ENCODE data around the gene DMWD.
A peak's percentile ranks its signal among the peaks of the same experiment; 100 is the strongest.

DMWD gene

DNA sequence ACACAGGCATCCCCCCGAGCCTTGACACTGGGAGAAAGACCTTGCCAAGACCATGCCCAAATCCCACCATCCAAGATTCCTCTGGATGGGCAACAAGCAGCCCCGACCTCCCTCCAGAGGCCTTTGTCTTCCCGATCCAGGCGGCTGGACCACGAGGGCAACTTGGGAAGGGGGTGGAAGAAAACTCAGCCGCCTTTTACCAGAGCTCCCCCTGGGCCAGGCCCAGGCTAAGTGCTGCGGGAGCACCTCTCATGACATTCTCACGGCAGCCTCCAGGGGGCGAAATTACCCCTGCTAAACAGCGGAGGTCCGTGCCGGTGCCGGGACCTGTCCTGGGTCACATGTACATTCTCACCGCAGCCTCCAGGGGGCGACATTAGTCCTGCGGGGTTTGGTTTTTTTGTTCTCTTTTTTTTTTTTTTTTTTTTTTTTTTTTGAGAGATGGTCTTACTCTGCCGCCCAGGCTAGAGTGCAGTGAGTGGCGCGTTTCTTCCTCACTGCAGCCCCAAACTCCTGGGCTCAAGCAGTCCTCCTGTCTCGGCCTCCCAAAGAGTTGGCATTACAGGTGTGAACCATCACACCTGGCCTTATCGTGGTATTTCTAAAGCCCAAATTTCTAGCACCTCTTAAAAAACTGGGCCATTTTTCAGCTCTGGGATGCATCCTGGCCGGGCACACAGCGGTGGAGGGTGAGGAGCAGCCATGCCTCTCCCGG lies 24.5 kb upstream of the DMWD start:
- Histone ChIP-seq H3K4me1 (ENCODE audit: insufficient read depth, low read length) (peaks cover 6% of the 10 kb centered on the region), H3K4me2 (ENCODE audit: insufficient read depth, low read length) (no peak overlapping the region; the same call in 1 of the 2 replicates), H4K20me1 (ENCODE audit: insufficient read depth, low read length) (peaks cover 12% of the 10 kb centered on the region), H3K4me3 (ENCODE audit: low read depth in 1 of 2, low read length in 2 of 2) (no peak overlapping the region), H3K9me3 (ENCODE audit: insufficient read depth, low read length, severe bottlenecking) (no peaks in the 10 kb centered on the region), H3K27ac (ENCODE audit: low read length) (no peak overlapping the region), H3K36me3 (ENCODE audit: insufficient read depth, low read length) (peaks cover 54% of the 10 kb centered on the region), H3K9ac (ENCODE audit: low read depth, low read length) (no peak overlapping the region), H2AFZ (ENCODE audit: low read depth, low read length) (no peak overlapping the region), H3K79me2 (ENCODE audit: insufficient read depth, low read length) (no peaks in the 10 kb centered on the region), H3K27me3 (ENCODE audit: insufficient read depth, low read length, poor library complexity) (no peaks in the 10 kb centered on the region)
- no peak for TF ChIP-seq EZH2 (IDR thresholded peaks at IDR 0.05; ENCODE audit: borderline replicate concordance, low read depth, low read length, severe bottlenecking)
- TF ChIP-seq, protein P1, sequence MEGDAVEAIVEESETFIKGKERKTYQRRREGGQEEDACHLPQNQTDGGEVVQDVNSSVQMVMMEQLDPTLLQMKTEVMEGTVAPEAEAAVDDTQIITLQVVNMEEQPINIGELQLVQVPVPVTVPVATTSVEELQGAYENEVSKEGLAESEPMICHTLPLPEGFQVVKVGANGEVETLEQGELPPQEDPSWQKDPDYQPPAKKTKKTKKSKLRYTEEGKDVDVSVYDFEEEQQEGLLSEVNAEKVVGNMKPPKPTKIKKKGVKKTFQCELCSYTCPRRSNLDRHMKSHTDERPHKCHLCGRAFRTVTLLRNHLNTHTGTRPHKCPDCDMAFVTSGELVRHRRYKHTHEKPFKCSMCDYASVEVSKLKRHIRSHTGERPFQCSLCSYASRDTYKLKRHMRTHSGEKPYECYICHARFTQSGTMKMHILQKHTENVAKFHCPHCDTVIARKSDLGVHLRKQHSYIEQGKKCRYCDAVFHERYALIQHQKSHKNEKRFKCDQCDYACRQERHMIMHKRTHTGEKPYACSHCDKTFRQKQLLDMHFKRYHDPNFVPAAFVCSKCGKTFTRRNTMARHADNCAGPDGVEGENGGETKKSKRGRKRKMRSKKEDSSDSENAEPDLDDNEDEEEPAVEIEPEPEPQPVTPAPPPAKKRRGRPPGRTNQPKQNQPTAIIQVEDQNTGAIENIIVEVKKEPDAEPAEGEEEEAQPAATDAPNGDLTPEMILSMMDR (IDR thresholded peaks at IDR 0.05; ENCODE audit: borderline replicate concordance, extremely low read depth, low read length, poor library complexity, severe bottlenecking) = peak; percentile 97
- peak; percentile 96 for ATAC-seq (ENCODE audit: insufficient read depth, low read depth)
- peak; percentile 96 for DNase-seq

DNA sequence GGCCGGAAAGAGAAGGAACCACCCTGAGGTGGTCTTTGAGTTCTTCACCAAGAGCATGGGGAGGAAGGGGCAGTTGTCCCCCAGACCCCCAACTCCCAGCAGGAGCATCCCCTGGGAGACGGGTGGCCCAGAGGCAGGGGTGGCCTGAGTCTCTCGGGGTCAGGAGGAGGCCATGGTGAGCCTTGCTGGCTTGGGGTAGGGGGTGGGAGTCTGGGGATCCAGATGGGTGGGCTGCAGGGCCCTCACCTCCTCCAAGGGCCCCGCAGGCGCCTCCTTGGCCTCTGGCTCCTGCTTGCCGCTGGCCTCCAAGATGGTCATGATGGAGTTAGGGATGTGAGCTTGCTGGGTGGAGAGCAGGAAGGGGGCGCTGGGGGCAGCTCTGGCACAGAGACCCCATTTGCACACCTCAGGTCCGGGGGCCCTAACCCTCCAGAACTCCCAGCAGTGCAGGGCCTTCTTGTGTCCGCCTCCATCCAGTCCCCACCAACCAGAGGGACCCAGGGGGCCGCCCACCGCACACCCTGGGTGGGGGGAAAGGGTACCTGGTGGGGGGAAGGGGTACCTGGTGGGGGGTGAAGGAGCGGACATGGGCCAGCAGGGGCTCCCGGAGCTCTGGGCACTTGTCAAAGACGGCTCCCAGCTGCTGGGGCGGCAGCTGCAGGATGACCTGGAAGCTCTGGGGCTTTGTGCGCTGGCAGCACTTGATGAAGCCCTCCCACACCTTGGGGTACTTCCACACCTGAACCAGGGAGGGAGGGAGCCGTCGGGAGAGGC lies 23.8 kb upstream of the DMWD start:
- Histone ChIP-seq H3K4me1 (ENCODE audit: insufficient read depth, low read length) (peaks cover 6% of the 10 kb centered on the region), H4K20me1 (ENCODE audit: insufficient read depth, low read length) (peaks cover 12% of the 10 kb centered on the region), H3K9ac (ENCODE audit: low read depth, low read length) (no peak overlapping the region), H3K27ac (ENCODE audit: low read length) (no peak overlapping the region), H3K27me3 (ENCODE audit: insufficient read depth, low read length, poor library complexity) (no peaks in the 10 kb centered on the region), H3K79me2 (ENCODE audit: insufficient read depth, low read length) (no peaks in the 10 kb centered on the region), H3K9me3 (ENCODE audit: insufficient read depth, low read length, severe bottlenecking) (no peaks in the 10 kb centered on the region), H2AFZ (ENCODE audit: low read depth, low read length) (no peak overlapping the region), H3K36me3 (ENCODE audit: insufficient read depth, low read length) (peaks cover 50% of the 10 kb centered on the region), H3K4me2 (ENCODE audit: insufficient read depth, low read length) (no peak overlapping the region), H3K4me3 (ENCODE audit: low read depth in 1 of 2, low read length in 2 of 2) (no peak overlapping the region)
- ATAC-seq (ENCODE audit: insufficient read depth, low read depth) (no peak), DNase-seq (no peak)
- TF ChIP-seq EZH2 (IDR thresholded peaks at IDR 0.05; ENCODE audit: borderline replicate concordance, low read depth, low read length, severe bottlenecking) = no peak
- TF ChIP-seq, protein P1 (IDR thresholded peaks at IDR 0.05; ENCODE audit: borderline replicate concordance, extremely low read depth, low read length, poor library complexity, severe bottlenecking) = no peak

DNA sequence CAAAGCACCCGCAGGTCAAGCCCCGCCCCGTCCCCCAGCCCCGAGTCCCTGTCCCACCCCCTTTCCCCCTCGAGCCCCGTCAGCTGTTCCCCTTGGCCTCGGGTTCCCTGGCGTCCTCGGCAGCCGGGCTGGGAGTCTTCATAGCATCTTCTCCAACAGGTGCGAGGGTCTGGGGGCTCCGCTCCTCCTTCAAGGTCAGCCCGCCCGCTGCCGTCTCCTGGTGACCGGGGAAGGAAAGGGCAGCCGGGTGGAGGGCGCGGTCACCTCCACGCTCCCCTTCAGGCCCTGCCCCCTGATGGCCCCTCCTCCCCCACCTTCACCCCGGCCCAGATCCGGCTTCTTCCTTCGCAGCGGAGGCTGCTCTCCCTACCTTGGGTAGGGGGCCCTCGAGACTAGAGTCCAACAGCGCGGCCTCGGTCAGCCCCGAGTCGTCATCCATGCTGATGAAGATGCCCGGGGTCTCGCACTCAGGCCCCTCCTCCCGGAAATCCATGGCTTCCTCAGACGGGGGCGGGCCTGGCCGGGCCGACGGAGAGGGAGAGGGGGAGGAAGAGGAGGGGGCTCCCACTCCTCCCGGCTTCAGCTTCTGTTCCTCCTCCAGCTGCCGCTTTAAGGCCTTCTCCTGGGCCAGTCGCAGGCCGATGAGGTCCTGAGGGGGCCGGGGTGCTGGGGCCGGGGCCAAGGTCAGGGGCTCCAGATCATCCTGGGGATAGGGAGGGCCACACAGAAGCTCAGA lies 23.0 kb upstream of the DMWD start:
- TF ChIP-seq, protein P1 (IDR thresholded peaks at IDR 0.05; ENCODE audit: borderline replicate concordance, extremely low read depth, low read length, poor library complexity, severe bottlenecking) = no peak
- no peak for TF ChIP-seq EZH2 (IDR thresholded peaks at IDR 0.05; ENCODE audit: borderline replicate concordance, low read depth, low read length, severe bottlenecking)
- ATAC-seq (ENCODE audit: insufficient read depth, low read depth) = no peak
- Histone ChIP-seq H2AFZ (ENCODE audit: low read depth, low read length) (no peak overlapping the region), H3K4me1 (ENCODE audit: insufficient read depth, low read length) (peaks cover 9% of the 10 kb centered on the region), H3K4me2 (ENCODE audit: insufficient read depth, low read length) (no peak overlapping the region), H3K4me3 (ENCODE audit: low read depth in 1 of 2, low read length in 2 of 2) (no peak overlapping the region), H3K36me3 (ENCODE audit: insufficient read depth, low read length) (peaks cover 43% of the 10 kb centered on the region), H3K27me3 (ENCODE audit: insufficient read depth, low read length, poor library complexity) (no peaks in the 10 kb centered on the region), H4K20me1 (ENCODE audit: insufficient read depth, low read length) (peaks cover 12% of the 10 kb centered on the region), H3K79me2 (ENCODE audit: insufficient read depth, low read length) (no peaks in the 10 kb centered on the region), H3K27ac (ENCODE audit: low read length) (no peak overlapping the region), H3K9ac (ENCODE audit: low read depth, low read length) (no peak overlapping the region), H3K9me3 (ENCODE audit: insufficient read depth, low read length, severe bottlenecking) (no peaks in the 10 kb centered on the region)
- no peak for DNase-seq
